Activated CD4-positive, alpha-beta T cell treated with anti-CD3 and anti-CD28 coated beads, Interleukin-2, amount 50 U/mL, for 24 hours (primary cell): ENCODE data around the gene CSNK1G2.
A peak's percentile ranks its signal among the peaks of the same experiment; 100 is the strongest.
"Not testable (repeated sequence)": the region's sequence is repeated elsewhere in the genome, so short reads cannot be mapped to it uniquely, and the experiment has no call there.

Experiments used
- DNase-seq, 2 donors: peaks; one replicate each; pipeline ENCODE4 v3.0.0-alpha.2; 2020; ENCODE audit warnings: low read depth in 1 of 2, low spot score in 1 of 2

The CSNK1G2 gene

DNA sequence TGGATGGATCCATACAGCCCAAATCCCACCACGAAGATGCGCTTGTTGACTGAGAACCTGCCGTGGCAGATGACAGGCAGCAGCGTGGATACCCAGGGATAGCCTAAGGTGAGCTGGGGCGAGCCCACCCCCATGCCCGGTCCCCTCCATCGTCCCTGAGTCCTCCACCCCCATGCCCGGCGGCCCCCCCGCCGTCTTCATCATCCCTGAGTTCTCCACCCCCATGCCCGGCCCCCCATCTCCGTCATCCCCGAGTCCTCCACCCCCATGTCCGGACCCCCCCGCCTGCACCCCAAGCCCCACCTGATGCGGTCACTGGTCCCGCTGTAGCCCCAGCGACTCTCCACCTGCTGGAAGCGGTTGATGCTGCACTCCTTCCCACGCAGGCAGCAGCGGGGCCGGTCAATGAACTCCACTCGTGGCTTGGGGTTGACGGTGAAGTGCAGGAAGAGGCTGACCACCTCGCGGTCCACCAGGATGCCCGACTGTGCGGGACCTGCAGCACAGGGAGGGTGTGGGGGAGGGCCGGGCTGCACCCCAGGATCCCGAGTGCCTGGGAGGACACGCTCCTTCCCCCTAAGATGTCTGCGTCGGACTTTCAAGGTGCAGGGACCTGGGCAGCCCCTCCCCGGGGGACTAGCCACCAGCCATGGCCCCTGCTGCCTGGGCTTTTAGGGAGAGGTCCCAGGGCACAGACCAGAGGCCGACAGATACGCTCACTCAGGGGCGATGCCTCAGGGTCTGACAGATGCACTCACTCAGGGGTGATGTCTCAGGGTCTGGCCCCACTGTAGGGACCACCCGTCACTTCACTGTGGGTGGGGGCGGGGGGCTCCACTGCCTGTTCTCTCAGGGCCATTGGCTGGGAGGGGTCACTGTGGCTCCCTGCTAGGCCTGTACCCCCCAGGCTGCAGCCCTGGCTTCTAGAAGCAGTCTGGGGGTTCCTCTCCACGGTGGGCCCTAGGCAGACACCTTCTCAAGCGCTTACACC, 46.5 kb downstream of the CSNK1G2 start:
- DNase-seq, result no peak

DNA sequence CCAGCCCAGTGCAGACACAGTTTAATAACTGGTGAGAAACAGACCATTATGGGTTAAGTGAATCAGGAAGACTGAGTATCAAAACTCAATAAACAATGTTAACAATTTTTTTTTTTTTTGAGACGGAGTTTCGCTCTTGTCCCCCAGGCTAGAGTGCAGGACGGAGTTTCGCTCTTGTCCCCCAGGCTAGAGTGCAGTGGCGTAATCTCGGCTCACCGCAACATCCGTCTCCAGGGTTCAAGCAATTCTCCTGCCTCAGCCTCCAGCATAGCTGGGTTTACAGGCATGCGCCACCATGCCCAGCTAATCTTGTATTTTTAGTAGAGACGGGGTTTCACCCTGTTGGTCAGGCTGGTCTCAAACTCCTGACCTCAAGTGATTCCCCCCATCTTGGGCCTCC, 47.5 kb downstream of the CSNK1G2 start:
- DNase-seq, result not testable (repeated sequence)

- no peak for DNase-seq
These were observed 48.7 kb downstream of the CSNK1G2 start for GRCh38 chr19:1989513-1990229.

- DNase-seq, result no peak
These were observed 49.5 kb downstream of the CSNK1G2 start for GRCh38 chr19:1990230-1991017.

DNA sequence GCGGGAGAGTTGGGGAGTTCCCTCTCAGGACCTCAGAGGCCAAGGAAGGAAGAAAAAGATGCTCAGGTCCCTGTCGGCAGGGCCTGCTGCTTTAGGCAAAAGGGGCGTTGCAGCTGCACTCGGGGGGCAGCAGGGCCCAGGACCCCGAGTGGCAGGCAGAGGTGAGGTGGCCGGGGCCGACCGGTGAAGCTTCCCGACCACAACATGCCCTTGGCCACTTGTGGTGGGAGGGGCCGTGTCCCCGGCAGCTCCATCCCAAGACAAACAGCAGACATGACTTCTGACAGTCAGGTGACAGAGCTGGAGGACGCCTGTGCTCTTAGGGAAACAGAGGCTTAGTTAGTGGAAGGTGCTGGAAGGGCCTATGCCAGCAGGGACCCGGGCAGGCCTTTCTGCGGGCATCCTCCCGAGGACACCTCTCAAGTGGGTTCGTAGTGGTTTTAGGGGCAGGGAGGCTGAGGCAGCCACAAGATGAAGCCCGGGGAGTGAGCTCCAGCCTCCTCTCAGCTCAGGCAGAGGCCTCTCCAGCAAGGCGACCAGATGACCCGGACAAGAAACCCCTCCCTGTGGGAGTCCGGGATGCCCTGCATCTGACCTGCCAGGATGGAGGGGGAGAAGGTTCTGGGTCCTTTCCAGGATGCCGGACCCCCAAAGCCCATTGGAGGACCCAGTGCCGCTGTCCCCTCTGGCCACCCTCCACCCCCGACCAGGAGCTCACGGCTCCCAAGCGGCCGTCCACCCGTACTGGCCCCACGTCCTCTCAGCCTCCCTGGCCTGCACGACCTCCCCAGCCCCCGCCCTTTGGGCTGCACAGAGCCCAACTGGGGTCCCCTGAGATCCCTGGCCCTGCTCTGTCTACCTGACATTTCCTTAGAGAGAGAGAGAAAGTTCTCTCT, 50.3 kb downstream of the CSNK1G2 start:
- DNase-seq, result no peak

DNA sequence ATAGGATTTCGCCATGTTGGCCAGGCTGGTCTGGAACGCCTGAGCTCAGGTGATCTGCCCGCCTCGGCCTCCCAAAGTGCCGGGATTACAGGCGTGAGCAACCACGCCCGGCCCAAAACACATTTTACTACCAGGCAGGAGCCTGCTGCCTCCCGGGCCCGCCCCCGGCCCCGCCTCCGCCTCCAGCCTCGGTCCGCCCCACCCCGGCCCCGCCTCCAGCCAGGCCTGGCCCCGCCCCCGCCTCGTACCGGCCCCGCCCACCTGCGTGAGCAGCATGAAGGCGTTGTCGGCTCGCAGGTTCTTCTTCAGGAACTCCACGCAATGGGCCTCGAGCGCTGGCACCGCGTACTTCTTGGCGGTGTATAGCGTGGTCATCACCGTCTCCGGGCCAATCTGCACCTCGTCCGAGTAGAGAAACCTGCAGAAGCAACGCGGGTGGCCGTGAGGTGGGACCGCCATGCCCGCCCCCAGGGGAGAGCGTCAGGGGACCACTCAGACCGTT, 51.8 kb downstream of the CSNK1G2 start:
- peak in 1 of 2 donors; percentile 20 for DNase-seq

DNA sequence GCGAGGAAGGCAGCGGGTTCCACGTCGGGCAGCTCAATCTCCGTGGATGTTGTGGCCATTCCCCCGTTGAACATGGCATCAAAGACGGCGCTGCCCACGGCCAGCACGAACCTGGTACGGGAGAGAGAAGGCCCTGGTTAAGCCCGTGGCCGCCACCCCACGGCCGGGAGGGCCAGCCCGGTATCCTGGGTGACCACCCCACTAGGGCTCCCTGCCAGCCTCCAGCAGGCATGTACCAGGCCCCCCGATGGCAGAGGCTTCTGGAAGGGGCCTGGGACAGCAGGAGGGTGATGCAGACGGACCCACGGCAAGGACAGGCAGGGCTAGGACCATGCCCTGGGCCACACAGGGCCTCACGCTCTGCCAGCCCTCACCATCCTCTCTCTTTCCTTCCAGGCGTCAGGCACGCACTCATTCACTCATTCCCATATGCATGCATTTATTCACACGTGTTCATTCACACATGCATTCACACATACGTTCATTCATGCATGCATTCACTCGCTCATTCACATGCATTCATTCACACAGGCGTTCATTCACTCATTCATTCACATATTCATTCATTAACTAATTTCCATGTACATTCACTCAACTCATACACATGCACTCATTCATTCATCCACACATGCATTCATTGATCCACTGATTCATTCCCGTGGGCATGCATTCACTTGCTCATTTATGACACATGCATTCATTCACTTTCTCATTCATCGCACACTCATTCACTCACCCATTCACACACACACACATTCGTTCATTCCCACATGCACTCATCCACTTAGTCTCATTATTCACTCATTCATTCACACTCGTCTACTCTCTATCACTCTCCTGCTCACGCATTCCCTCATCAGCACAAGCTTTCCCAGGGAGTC, 56.6 kb downstream of the CSNK1G2 start:
- DNase-seq, result no peak

GRCh38 chr19:1998712-1999708, 58.0 kb downstream of the CSNK1G2 start:
- DNase-seq, result no peak

GRCh38 chr19:1999856-2000515, 59.0 kb downstream of the CSNK1G2 start:
- DNase-seq, result no peak

- DNase-seq, result no peak
These were observed 62.9 kb downstream of the CSNK1G2 start for GRCh38 chr19:2003874-2004273.

- DNase-seq, result no peak
These were observed 69.2 kb downstream of the CSNK1G2 start for GRCh38 chr19:2010135-2010668.

DNA sequence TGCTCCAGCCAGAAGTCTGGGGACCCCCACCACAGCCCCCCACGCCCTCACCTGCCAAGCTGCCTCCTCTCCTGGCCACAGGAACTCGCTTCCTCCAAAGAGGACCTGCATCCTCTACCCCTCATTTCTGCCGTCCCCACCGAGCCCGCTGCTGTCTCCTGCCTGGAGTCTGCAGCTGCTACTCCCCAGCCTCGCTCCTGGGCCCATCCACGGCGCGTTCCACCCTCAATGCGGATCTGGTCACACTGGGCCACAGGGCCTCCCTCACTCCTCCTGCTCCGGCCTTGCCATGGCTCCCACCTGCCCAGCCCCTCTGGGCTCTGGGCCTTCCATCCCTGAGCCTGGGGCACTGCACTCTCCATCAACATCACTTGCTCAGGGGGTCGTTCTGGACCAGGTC, 70.2 kb downstream of the CSNK1G2 start:
- no peak for DNase-seq

DNA sequence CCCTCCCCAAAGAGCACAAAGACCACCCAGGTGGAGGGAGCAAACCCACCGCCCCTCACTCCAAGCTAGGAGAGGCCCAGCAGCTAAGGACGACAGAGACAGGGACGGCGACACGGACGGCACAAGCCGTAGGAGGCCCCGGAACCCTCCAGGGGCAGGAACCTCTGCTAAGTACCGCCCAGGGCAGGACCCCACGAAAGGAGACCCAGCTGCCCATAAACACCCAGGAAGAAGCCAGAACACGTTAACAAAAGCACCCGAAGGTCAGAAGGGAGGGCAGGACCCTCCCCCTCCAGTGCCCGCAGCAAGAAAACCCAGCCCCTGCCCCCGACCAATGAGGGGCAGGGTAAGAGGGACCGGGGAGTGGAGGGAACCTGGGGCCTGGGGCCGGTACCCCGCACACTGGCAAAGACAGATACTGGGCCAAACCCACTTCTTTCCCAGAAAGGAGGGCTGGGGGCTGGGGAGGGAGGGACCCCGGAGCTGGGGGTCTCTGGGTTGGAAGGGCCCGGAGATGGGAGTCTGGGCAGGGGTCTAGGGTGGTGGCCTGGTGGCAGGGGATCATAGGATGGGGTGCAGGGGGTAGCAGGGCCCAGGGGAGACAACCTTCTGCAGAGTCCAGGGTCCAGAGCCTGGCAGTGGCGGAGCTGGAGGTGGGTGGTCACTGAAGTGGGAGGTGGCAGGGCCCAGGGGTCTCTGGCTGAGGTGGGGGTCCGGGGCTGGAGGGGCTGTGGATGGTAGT, 72.1 kb downstream of the CSNK1G2 start:
- no peak for DNase-seq

GRCh38 chr19:2013683-2013961, 72.7 kb downstream of the CSNK1G2 start:
- no peak for DNase-seq

DNA sequence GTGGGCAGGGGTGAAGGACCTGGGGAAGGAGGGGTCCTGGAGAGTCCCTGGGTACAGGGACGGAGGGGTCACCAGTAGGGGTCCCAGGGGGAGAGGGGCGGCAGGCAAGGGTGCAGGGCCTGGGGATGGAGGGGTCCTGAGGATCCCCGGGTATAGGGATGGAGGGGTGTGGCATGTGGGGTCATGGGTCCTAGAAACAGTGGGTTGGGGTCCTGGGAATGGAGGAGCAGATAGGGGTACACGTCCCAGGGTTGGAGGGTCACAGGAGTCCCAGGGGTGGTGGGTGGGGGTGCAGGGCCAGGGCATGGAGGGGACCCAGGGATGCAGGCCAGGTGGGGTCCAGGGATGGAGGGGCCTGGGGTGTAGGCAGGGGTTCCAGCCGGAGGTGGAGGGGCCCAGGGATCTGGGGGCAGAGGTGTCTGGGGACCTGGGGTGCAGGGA, 73.2 kb downstream of the CSNK1G2 start:
- no peak for DNase-seq

DNA sequence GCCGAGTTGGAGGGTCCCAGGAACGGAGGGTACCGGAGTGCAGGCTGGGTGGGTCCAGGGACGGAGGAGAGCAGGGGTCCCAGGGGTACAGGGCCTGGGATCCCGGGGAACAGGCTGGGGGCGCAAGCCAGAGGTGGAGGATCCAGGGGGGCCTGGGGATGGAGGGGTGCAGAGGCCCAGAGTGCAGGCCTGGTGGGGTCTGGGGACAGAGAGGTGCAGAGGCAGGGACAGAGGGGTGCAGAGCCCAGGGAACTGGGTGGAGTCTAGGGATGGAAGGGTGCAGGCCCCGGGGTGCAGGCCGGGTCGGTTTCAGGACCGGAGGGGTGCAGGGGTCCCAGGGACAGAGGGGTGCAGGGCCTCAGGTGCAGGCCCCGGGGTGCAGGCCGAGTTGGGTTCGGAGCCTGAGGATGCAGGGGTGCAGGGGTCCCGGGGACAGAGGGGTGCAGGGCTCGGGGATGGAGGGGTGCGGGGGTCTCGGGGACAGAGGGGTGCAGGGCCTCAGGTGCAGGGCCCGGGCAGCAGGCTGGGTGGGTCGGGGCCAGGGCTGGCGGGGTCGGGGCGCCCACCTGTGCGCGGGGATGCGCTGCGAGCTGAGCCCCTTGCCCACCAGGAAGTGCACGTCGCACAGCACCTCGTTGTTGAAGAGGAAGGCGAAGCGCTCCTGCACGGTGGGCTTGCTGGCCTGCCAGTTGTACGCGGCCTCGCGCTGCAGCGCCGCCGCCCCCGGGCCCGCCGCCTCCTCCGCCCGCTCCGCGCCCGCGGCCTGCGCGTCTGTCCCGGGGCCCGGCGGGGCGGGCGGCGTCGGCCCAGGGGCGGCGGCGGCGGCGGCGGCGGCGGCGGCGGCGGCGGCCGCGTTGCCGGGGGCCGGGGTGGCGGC, 74.0 kb downstream of the CSNK1G2 start:
- no peak for DNase-seq
